Activated T-helper 9 cell treated with anti-CD3 and anti-CD28 coated beads, Interleukin-2, amount 50 U/mL, for 16 hours (primary cell): ENCODE measurements around the gene COX4I1.

Source experiments
- DNase-seq: peaks from one replicate; pipeline ENCODE4 v3.0.0-alpha.2; 2020; ENCODE audit warnings: low read depth

Gene COX4I1

GRCh38 chr16:85799497-85800320 is at the start of gene COX4I1, which contains the start of gene EMC8:
Gene COX4I1, plus strand, starts transcription at chr16:85799695. Its CDS starts 1,511 bp downstream, at chr16:85801206.
Gene EMC8, minus strand, starts transcription at chr16:85799544. Its CDS starts 249 bp downstream, at chr16:85799295.
- DNase-seq = peak; percentile 89

- DNase-seq = no peak
Measured at GRCh38 chr16:85749771-85750145, 49.7 kb upstream of the COX4I1 start.

GRCh38 chr16:85750146-85750826 is 49.2 kb upstream of the COX4I1 start:
- no peak for DNase-seq

- no peak for DNase-seq
Measured at GRCh38 chr16:85750827-85751697, 48.4 kb upstream of the COX4I1 start, which contains the start of gene C16orf74. Gene C16orf74, minus strand, starts transcription at chr16:85751096. Its CDS starts 15,879 bp downstream, at chr16:85735217.

- no peak for DNase-seq
Measured at GRCh38 chr16:85751698-85752501, 47.6 kb upstream of the COX4I1 start.

GRCh38 chr16:85752511-85753420 is 46.7 kb upstream of the COX4I1 start:
- no peak for DNase-seq

GRCh38 chr16:85753559-85753958 is 45.9 kb upstream of the COX4I1 start:
- no peak for DNase-seq

- no peak for DNase-seq
Measured at GRCh38 chr16:85753976-85754375, 45.5 kb upstream of the COX4I1 start.

- no peak for DNase-seq
Measured at GRCh38 chr16:85754413-85754812, 45.1 kb upstream of the COX4I1 start.

GRCh38 chr16:85755929-85756768 is 43.3 kb upstream of the COX4I1 start:
- no peak for DNase-seq

- DNase-seq = no peak
Measured at GRCh38 chr16:85757341-85757822, 42.1 kb upstream of the COX4I1 start.

- DNase-seq = no peak
Measured at GRCh38 chr16:85759136-85759535, 40.4 kb upstream of the COX4I1 start.

- DNase-seq = no peak
Measured at GRCh38 chr16:85759631-85760419, 39.7 kb upstream of the COX4I1 start.

- no peak for DNase-seq
Measured at GRCh38 chr16:85761861-85762260, 37.6 kb upstream of the COX4I1 start.

- no peak for DNase-seq
Measured at GRCh38 chr16:85762970-85763369, 36.5 kb upstream of the COX4I1 start.

- DNase-seq = no peak
Measured at GRCh38 chr16:85763616-85764015, 35.9 kb upstream of the COX4I1 start.

- no peak for DNase-seq
Measured at GRCh38 chr16:85765211-85765610, 34.3 kb upstream of the COX4I1 start.

- no peak for DNase-seq
Measured at GRCh38 chr16:85765767-85766166, 33.7 kb upstream of the COX4I1 start.
